OCI-LY3 (cell line): ENCODE results near the gene MTTP.

ENCODE experiments used
- CTCF ChIP-seq: fragments of 200-600, 300-600 bp; sonication (generic); IDR thresholded peaks from 2 replicates; pipeline ENCODE4 v1.5.1; 2014; ENCODE audit warnings: antibody characterized with exemption, low read length, low read depth
- EZH2phosphoT487 ChIP-seq: fragments of 200-600 bp; shearing (Covaris generic); IDR thresholded peaks from 2 replicates; pipeline ENCODE4 v1.6.1; 2018; ENCODE audit warnings: antibody characterized with exemption, mixed run types, low read depth

GRCh38 chr4:99572527-99573240 lies 1.9 kb upstream of the MTTP start:
- TF ChIP-seq CTCF (no peak), EZH2phosphoT487 (no peak)
